ENCODE data around the gene LYG1. TPM values are rescaled to one million over a fixed set of nuclear protein-coding genes. Genes with fewer than 3 reads are reported as not detected.

The LYG1 gene
- total RNA-seq, 2 experiments from 2014 or later, result 0.88 to 1.2 TPM

DNA sequence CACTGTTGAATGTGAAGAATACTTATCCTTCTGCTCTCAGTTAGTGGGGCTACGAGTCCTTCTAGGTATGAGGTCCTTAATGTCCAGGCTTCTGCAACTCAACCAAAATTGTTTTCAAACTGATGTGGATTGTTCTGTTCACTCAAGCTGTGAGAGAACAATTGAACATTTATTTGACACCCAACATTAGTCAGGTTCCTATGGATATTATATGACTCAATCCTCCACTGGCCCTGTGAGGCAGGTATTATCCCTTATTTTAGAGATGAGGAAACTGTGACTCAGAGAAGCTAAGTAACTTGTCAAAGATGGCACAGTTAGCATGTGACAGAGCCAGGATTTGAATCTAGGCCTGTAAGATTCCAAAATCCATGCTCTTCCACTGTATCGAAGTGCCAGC is 44.3 kb downstream of the LYG1 start:
- POLR2A ChIA-PET, result no interaction called here
- CTCF ChIA-PET, result no interaction called here
- H3K4me3 Mint-ChIP-seq, result no peak overlapping the region
- no peaks in the 10 kb centered on the region for H3K36me3 Mint-ChIP-seq (ENCODE audit: low read depth)
- H3K27ac Mint-ChIP-seq, result no peak overlapping the region
- no peaks in the 10 kb centered on the region for H3K27me3 Mint-ChIP-seq
- H3K9me3 Mint-ChIP-seq, result no peaks in the 10 kb centered on the region
- no peaks in the 10 kb centered on the region for H3K4me1 Mint-ChIP-seq
- no peak for DNase-seq

DNA sequence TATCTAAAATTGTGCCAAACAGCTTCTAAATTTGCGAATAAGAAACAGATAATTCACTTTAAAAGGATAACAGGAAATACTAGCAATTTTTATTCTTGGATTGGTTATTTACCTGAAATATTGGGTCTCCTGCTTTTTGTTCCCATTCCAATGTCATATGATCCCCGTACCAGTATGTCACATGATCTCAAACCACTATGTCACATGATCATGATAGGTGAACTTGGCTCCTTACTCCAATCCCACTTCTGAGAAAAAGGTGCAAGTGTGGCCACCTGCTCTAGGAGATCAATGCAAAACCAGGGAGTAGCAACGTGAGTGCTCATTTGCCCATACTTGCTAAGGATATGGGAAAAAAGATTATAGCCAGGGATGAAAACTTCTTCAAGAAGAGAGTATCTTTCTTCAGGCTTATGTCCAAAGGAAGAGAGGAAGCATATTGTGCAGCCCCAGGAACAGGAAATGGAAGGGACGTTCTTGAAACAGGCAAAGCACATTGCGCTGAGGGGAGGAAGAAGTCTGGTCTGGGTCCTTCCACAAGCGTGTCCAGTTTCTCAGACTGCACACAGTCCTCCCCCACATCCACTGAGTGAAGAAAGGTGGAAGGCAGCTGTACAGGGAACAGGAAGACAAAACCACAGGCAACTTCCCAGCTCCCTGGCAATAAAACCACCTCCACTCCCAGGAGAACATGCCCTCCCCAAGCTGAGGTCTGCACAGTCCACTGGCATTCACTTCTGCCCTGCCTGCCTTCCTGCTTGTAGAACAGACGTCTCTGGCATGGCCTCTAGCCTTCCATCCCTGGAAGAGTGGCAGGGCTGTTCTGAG is 45.3 kb downstream of the LYG1 start, which contains the start of gene LYG2:
TSS of gene LYG2 (minus strand) at position 176 of the 828 bp plus-strand sequence. CDS start 1,406 bp downstream, outside the sequence.
- H3K9me3 Mint-ChIP-seq, result no peaks in the 10 kb centered on the region
- H3K27me3 Mint-ChIP-seq, result no peaks in the 10 kb centered on the region
- POLR2A ChIA-PET, result no interaction called here
- H3K27ac Mint-ChIP-seq, result no peak within 1 kb of the TSS
- no peaks in the 10 kb centered on the region for H3K36me3 Mint-ChIP-seq (ENCODE audit: low read depth)
- no peak for DNase-seq
- no peak within 1 kb of the TSS for H3K4me3 Mint-ChIP-seq
- H3K4me1 Mint-ChIP-seq, result no peaks in the 10 kb centered on the region
- CTCF ChIA-PET, result no interaction called here

DNA sequence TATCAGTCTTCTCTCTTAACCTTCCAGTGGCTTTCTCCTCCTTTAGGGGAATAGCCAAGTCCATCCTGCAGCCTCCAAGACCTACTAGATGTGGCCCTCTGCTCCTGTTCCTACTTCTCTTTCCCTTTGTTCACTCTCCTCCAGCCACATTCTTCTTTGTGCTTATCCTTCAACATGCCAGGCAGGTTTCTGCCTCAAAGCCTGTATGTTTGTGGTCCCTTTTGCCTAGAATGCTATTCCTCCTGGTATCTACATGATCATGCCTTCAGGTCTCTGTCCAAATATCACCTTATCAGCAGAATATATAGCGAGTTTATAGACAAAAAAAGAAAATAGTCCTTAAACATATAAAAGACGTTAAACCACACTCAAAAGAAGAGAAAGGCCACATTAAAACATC is 51.0 kb downstream of the LYG1 start:
- H3K4me1 Mint-ChIP-seq, result no peaks in the 10 kb centered on the region
- H3K36me3 Mint-ChIP-seq (ENCODE audit: low read depth), result no peaks in the 10 kb centered on the region
- H3K27ac Mint-ChIP-seq, result no peak overlapping the region
- DNase-seq, result no peak
- no peak overlapping the region for H3K4me3 Mint-ChIP-seq
- ChIA-PET POLR2A (no interaction called here), CTCF (no interaction called here)
- H3K27me3 Mint-ChIP-seq, result no peaks in the 10 kb centered on the region
- H3K9me3 Mint-ChIP-seq, result peaks cover 2% of the 10 kb centered on the region

GRCh38 chr2:99242151-99242550 is 58.8 kb downstream of the LYG1 start:
- H3K9me3 Mint-ChIP-seq, result no peaks in the 10 kb centered on the region
- CTCF ChIA-PET, result no interaction called here
- no peaks in the 10 kb centered on the region for H3K36me3 Mint-ChIP-seq (ENCODE audit: low read depth)
- H3K27ac Mint-ChIP-seq, result no peak overlapping the region
- no peaks in the 10 kb centered on the region for H3K27me3 Mint-ChIP-seq
- DNase-seq, result no peak
- no peaks in the 10 kb centered on the region for H3K4me1 Mint-ChIP-seq
- POLR2A ChIA-PET, result no interaction called here
- H3K4me3 Mint-ChIP-seq, result no peak overlapping the region

DNA sequence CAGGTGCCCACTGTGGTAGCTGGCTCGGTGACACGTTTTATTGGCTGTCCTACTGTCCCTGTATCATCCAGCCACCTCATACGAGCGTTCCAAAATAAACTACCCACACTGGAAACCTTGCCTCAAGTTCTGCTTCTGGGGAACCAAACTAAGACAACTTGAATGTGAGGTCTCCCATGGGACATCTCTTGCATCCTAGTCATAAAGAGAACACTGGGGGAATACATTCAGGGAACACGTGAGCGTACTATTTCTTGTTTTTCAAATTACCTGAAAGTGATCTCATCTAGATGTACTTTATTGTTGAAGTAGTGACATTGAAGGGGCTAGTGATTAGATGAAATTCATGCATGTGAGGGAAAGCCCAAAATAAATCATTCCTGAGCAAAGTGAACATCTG is 60.6 kb downstream of the LYG1 start:
- Mint-ChIP-seq H3K4me3 (no peak overlapping the region), H3K9me3 (no peaks in the 10 kb centered on the region), H3K36me3 (ENCODE audit: low read depth) (no peaks in the 10 kb centered on the region), H3K4me1 (no peaks in the 10 kb centered on the region), H3K27ac (no peak overlapping the region), H3K27me3 (no peaks in the 10 kb centered on the region)
- CTCF ChIA-PET, result no interaction called here
- no peak for DNase-seq
- POLR2A ChIA-PET, result no interaction called here

- no peak overlapping the region for H3K4me3 Mint-ChIP-seq
- H3K27ac Mint-ChIP-seq, result no peak overlapping the region
- H3K27me3 Mint-ChIP-seq, result no peaks in the 10 kb centered on the region
- CTCF ChIA-PET, result no interaction called here
- no peaks in the 10 kb centered on the region for H3K4me1 Mint-ChIP-seq
- H3K9me3 Mint-ChIP-seq, result peaks cover 4% of the 10 kb centered on the region
- no peaks in the 10 kb centered on the region for H3K36me3 Mint-ChIP-seq (ENCODE audit: low read depth)
- POLR2A ChIA-PET, result no interaction called here
- DNase-seq, result no peak
Measured at GRCh38 chr2:99238599-99238998, 62.4 kb downstream of the LYG1 start.

Other genes starting within 250 kb of the LYG1 start
- under 1 TPM; 0.18 to 0.35 TPM for gene C2orf15, start 159.5 kb downstream of the LYG1 start, total RNA-seq
- 1 to 10 TPM; 3.7 to 5.4 TPM for gene TSGA10, start 146.3 kb downstream of the LYG1 start, total RNA-seq
- gene LIPT1, start 146.2 kb downstream of the LYG1 start, total RNA-seq, result 1 to 10 TPM; 6.7 to 7.3 TPM
- gene MITD1, start 120.1 kb downstream of the LYG1 start, total RNA-seq, result 10 to 100 TPM; 63.3 to 67.3 TPM
- gene MRPL30, start 120.0 kb downstream of the LYG1 start, total RNA-seq, result 10 to 100 TPM; 21.1 to 22.2 TPM
- gene LYG2, start 45.5 kb downstream of the LYG1 start, total RNA-seq, result not detected
- gene TXNDC9, start 35.1 kb upstream of the LYG1 start, total RNA-seq, result 10 to 100 TPM; 29.9 to 34.2 TPM
- gene EIF5B, start 36.2 kb upstream of the LYG1 start, total RNA-seq, result 10 to 100 TPM; 37.3 to 38.3 TPM
- gene REV1, start 188.8 kb upstream of the LYG1 start, total RNA-seq, result 10 to 100 TPM; 27.9 to 29.1 TPM

All from activated CD4-positive, alpha-beta memory T cell treated with anti-CD3 and anti-CD28 coated beads, Interleukin-2, amount 10 ng/mL, durations not matched to agents 7 days and 5 days (primary cell).